ENCODE measurements around the gene ACOT13.
"Not testable (repeated sequence)": the region's sequence is repeated elsewhere in the genome, so short reads cannot be mapped to it uniquely, and the experiment has no call there.

Gene ACOT13

GRCh38 chr6:24678792-24679352 is 12.0 kb downstream of the ACOT13 start:
- not testable (repeated sequence) for DNase-seq; H3K56ac ChIP-seq (ENCODE audit: low read length)

GRCh38 chr6:24680582-24680981 is 13.7 kb downstream of the ACOT13 start:
- no CpG with 5 or more reads among the region's 7 CpGs for WGBS (ENCODE audit: extremely low coverage, insufficient coverage, low lambda C conversion rate)
- Histone ChIP-seq H3K4me3 (ENCODE audit: low read length) (no peak overlapping the region), H3K79me2 (ENCODE audit: control insufficient read depth, insufficient read depth, low read length) (no peaks in the 10 kb centered on the region), H4K5ac (ENCODE audit: low read length) (no peak overlapping the region), H4K8ac (ENCODE audit: low read depth, low read length) (no peak overlapping the region), H3K79me1 (ENCODE audit: low read length) (no peaks in the 10 kb centered on the region), H3K4me1 (ENCODE audit: control insufficient read depth, low read depth, low read length) (peaks cover 2% of the 10 kb centered on the region), H2BK120ac (ENCODE audit: low read depth, low read length) (no peak overlapping the region), H3K56ac (ENCODE audit: low read length) (no peak overlapping the region), H2AK5ac (ENCODE audit: low read length) (no peak overlapping the region), H3K4ac (ENCODE audit: low read depth, low read length) (no peak overlapping the region), H3K23ac (ENCODE audit: low read length) (no peak overlapping the region), H3K27me3 (ENCODE audit: insufficient read depth, low read length, poor library complexity) (no peaks in the 10 kb centered on the region), H3K27ac (ENCODE audit: low read depth, low read length) (peak overlapping the region; percentile 1), H3K4me2 (ENCODE audit: low read length) (no peak overlapping the region), H3K18ac (ENCODE audit: low read length) (no peak overlapping the region), H3K9ac (ENCODE audit: low read length) (no peak overlapping the region), H3K36me3 (ENCODE audit: control insufficient read depth, insufficient read depth, low read length) (no peaks in the 10 kb centered on the region), H2BK15ac (replicated peaks; ENCODE audit: low read depth) (no peak overlapping the region), H2BK5ac (ENCODE audit: low read length) (no peak overlapping the region)
- DNase-seq: no peak

More at GRCh38 chr6:24678792-24679352, 12.0 kb downstream of the ACOT13 start:
- not testable (repeated sequence) for H3K4me1 ChIP-seq (ENCODE audit: control insufficient read depth, low read depth, low read length); H2AK5ac ChIP-seq (ENCODE audit: low read length); H3K36me3 ChIP-seq (ENCODE audit: control insufficient read depth, insufficient read depth, low read length); H4K8ac ChIP-seq (ENCODE audit: low read depth, low read length); H2BK15ac ChIP-seq (replicated peaks; ENCODE audit: low read depth); H3K4ac ChIP-seq (ENCODE audit: low read depth, low read length); H3K4me2 ChIP-seq (ENCODE audit: low read length); H3K79me2 ChIP-seq (ENCODE audit: control insufficient read depth, insufficient read depth, low read length); H4K5ac ChIP-seq (ENCODE audit: low read length); H2BK120ac ChIP-seq (ENCODE audit: low read depth, low read length); H3K79me1 ChIP-seq (ENCODE audit: low read length); H3K9ac ChIP-seq (ENCODE audit: low read length); H2BK5ac ChIP-seq (ENCODE audit: low read length); H3K27me3 ChIP-seq (ENCODE audit: insufficient read depth, low read length, poor library complexity); H3K27ac ChIP-seq (ENCODE audit: low read depth, low read length); H3K23ac ChIP-seq (ENCODE audit: low read length); H3K4me3 ChIP-seq (ENCODE audit: low read length); H3K18ac ChIP-seq (ENCODE audit: low read length)
- no CpG with 5 or more reads among the region's 11 CpGs for WGBS (ENCODE audit: extremely low coverage, insufficient coverage, low lambda C conversion rate)

GRCh38 chr6:24683297-24684296 is 16.7 kb downstream of the ACOT13 start:
- H3K23ac ChIP-seq (ENCODE audit: low read length): no peak overlapping the region
- no peaks in the 10 kb centered on the region for H3K36me3 ChIP-seq (ENCODE audit: control insufficient read depth, insufficient read depth, low read length)
- DNase-seq: peak; percentile 92
- no peak overlapping the region for H3K4me3 ChIP-seq (ENCODE audit: low read length)
- H3K9ac ChIP-seq (ENCODE audit: low read length): no peak overlapping the region
- no peak overlapping the region for H2AK5ac ChIP-seq (ENCODE audit: low read length)
- no peaks in the 10 kb centered on the region for H3K79me1 ChIP-seq (ENCODE audit: low read length)
- H4K8ac ChIP-seq (ENCODE audit: low read depth, low read length): no peak overlapping the region
- H2BK120ac ChIP-seq (ENCODE audit: low read depth, low read length): no peak overlapping the region
- no CpG with 5 or more reads among the region's 12 CpGs for WGBS (ENCODE audit: extremely low coverage, insufficient coverage, low lambda C conversion rate)
- no peaks in the 10 kb centered on the region for H3K79me2 ChIP-seq (ENCODE audit: control insufficient read depth, insufficient read depth, low read length)
- H3K4ac ChIP-seq (ENCODE audit: low read depth, low read length): peak overlapping the region; percentile 79
- peak overlapping the region; percentile 25 for H2BK5ac ChIP-seq (ENCODE audit: low read length)
- H3K56ac ChIP-seq (ENCODE audit: low read length): peak overlapping the region; percentile 1
- H3K27me3 ChIP-seq (ENCODE audit: insufficient read depth, low read length, poor library complexity): no peaks in the 10 kb centered on the region
- H2BK15ac ChIP-seq (replicated peaks; ENCODE audit: low read depth): no peak overlapping the region
- peak overlapping the region; percentile 25 for H3K18ac ChIP-seq (ENCODE audit: low read length)
- peaks cover 2% of the 10 kb centered on the region for H3K4me1 ChIP-seq (ENCODE audit: control insufficient read depth, low read depth, low read length)
- H3K27ac ChIP-seq (ENCODE audit: low read depth, low read length): peak overlapping the region; percentile 68
- H3K4me2 ChIP-seq (ENCODE audit: low read length): no peak overlapping the region
- no peak overlapping the region for H4K5ac ChIP-seq (ENCODE audit: low read length)

- Histone ChIP-seq H3K27ac (ENCODE audit: low read depth, low read length) (no peak overlapping the region), H3K23ac (ENCODE audit: low read length) (no peak overlapping the region), H3K36me3 (ENCODE audit: control insufficient read depth, insufficient read depth, low read length) (no peaks in the 10 kb centered on the region), H3K4me3 (ENCODE audit: low read length) (no peak overlapping the region), H2AK5ac (ENCODE audit: low read length) (no peak overlapping the region), H3K56ac (ENCODE audit: low read length) (no peak overlapping the region), H4K5ac (ENCODE audit: low read length) (no peak overlapping the region), H4K8ac (ENCODE audit: low read depth, low read length) (no peak overlapping the region), H3K4ac (ENCODE audit: low read depth, low read length) (no peak overlapping the region), H2BK15ac (replicated peaks; ENCODE audit: low read depth) (no peak overlapping the region), H3K27me3 (ENCODE audit: insufficient read depth, low read length, poor library complexity) (no peaks in the 10 kb centered on the region), H3K79me1 (ENCODE audit: low read length) (no peaks in the 10 kb centered on the region), H3K18ac (ENCODE audit: low read length) (no peak overlapping the region), H3K4me2 (ENCODE audit: low read length) (no peak overlapping the region), H2BK120ac (ENCODE audit: low read depth, low read length) (no peak overlapping the region), H2BK5ac (ENCODE audit: low read length) (no peak overlapping the region), H3K79me2 (ENCODE audit: control insufficient read depth, insufficient read depth, low read length) (no peaks in the 10 kb centered on the region), H3K9ac (ENCODE audit: low read length) (no peak overlapping the region), H3K4me1 (ENCODE audit: control insufficient read depth, low read depth, low read length) (peaks cover 2% of the 10 kb centered on the region)
- no peak for DNase-seq
- no CpG with 5 or more reads among the region's 1 CpG for WGBS (ENCODE audit: extremely low coverage, insufficient coverage, low lambda C conversion rate)
Observed at GRCh38 chr6:24686408-24686807, 19.5 kb downstream of the ACOT13 start.

- Histone ChIP-seq H4K8ac (ENCODE audit: low read depth, low read length) (no peak overlapping the region), H3K79me1 (ENCODE audit: low read length) (no peaks in the 10 kb centered on the region), H3K4ac (ENCODE audit: low read depth, low read length) (no peak overlapping the region), H2BK120ac (ENCODE audit: low read depth, low read length) (no peak overlapping the region), H3K79me2 (ENCODE audit: control insufficient read depth, insufficient read depth, low read length) (no peaks in the 10 kb centered on the region), H3K27ac (ENCODE audit: low read depth, low read length) (no peak overlapping the region), H3K36me3 (ENCODE audit: control insufficient read depth, insufficient read depth, low read length) (no peaks in the 10 kb centered on the region), H3K9ac (ENCODE audit: low read length) (no peak overlapping the region), H3K18ac (ENCODE audit: low read length) (no peak overlapping the region), H2BK15ac (replicated peaks; ENCODE audit: low read depth) (no peak overlapping the region), H3K4me1 (ENCODE audit: control insufficient read depth, low read depth, low read length) (no peaks in the 10 kb centered on the region), H3K27me3 (ENCODE audit: insufficient read depth, low read length, poor library complexity) (no peaks in the 10 kb centered on the region), H2AK5ac (ENCODE audit: low read length) (no peak overlapping the region), H2BK5ac (ENCODE audit: low read length) (no peak overlapping the region), H3K4me3 (ENCODE audit: low read length) (no peak overlapping the region), H4K5ac (ENCODE audit: low read length) (no peak overlapping the region), H3K56ac (ENCODE audit: low read length) (no peak overlapping the region), H3K23ac (ENCODE audit: low read length) (no peak overlapping the region), H3K4me2 (ENCODE audit: low read length) (no peak overlapping the region)
- no peak for DNase-seq
- WGBS (ENCODE audit: extremely low coverage, insufficient coverage, low lambda C conversion rate): no CpG with 5 or more reads among the region's 4 CpGs
Observed at GRCh38 chr6:24686946-24687345, 20.1 kb downstream of the ACOT13 start.
